Psoas muscle (tissue), 8 donors: ENCODE results near the gene PIF1. TPM values are rescaled to one million over a fixed set of nuclear protein-coding genes. Genes with fewer than 3 reads are reported as not detected.

Experiments
- ATAC-seq, 4 donors: fragments of 200-7000 bp; cut with Tn5 transposase; one replicate each; pipeline ENCODE4 v1.9.1; 2020; ENCODE audit warnings: moderate library complexity in 3 of 4, mild to moderate bottlenecking in 2 of 4
- DNase-seq, 2 donors: peaks; one replicate each; pipeline ENCODE4 v3.0.0-alpha.2; 2020
- H3K27ac ChIP-seq: fragments of 200-600 bp; one replicate; pipeline ENCODE4 v1.8.0; 2022
- H3K27me3 ChIP-seq, 3 donors: fragments of 200-600 bp in 1 of 3; one replicate each; pipeline versions ENCODE4 v1.6.1 to v1.8.0; 2013 to 2022; ENCODE audit warnings: low read length in 2 of 3, mild to moderate bottlenecking in 2 of 3, moderate library complexity in 1 of 3; ENCODE audit not compliant: insufficient read depth in 3 of 3
- H3K36me3 ChIP-seq, 2 donors: fragments of 200-600 bp in 1 of 2; one replicate each; pipeline versions ENCODE4 v1.6.1 to v1.8.0; 2013 to 2022; ENCODE audit warnings: low read depth in 1 of 2, mild to moderate bottlenecking in 1 of 2, moderate library complexity in 1 of 2; ENCODE audit not compliant: insufficient read depth in 1 of 2
- H3K4me1 ChIP-seq: fragments of 200-600 bp; one replicate; pipeline ENCODE4 v1.8.0; 2022
- H3K4me3 ChIP-seq: fragments of 200-600 bp; one replicate; pipeline ENCODE4 v1.8.0; 2022; ENCODE audit warnings: mild to moderate bottlenecking
- H3K9me3 ChIP-seq: fragments of 200-600 bp; one replicate; pipeline ENCODE4 v1.8.0; 2022
- WGBS, 3 donors: extraction: QIAGEN DNeasy Blood & Tissue Kit; methylation state at CpG; one replicate each; pipeline versions ENCODE4 v1.1.6 to v1.1.7; 2013; 5-methylcytosine and 5-hydroxymethylcytosine counted together
- intact Hi-C, 2 donors: fragments of 100-400 bp; cut with DNase I; formaldehyde crosslinking; loops; one replicate each; pipeline versions ENCODE4 v1.11.0 to v1.14.2; 2022
- polyA plus RNA-seq, 3 donors: library from polyadenylated mRNA; stranded (reverse); fragments of 200-250 nt; gene quantifications; one replicate each; pipeline ENCODE4 v1.2.3, GENCODE V29; 2013
- total RNA-seq, 4 donors: library from RNA; stranded (reverse); fragmentation: NEBNext Ultra II Directional in 2 of 4; extraction: Animal tissue kit (Norgen Biotek cat#: 25700) in 2 of 4; gene quantifications; one replicate each; pipeline versions ENCODE4 v1.2.1 to v1.2.4, GENCODE V29; 2021 to 2023
- TF ChIP-seq, protein P1 (sequence below): fragments of 200-600 bp; IDR thresholded peaks from one replicate; pipeline ENCODE4 v1.8.0; 2022; ENCODE audit warnings: antibody characterized with exemption
- donor health status: healthy with polysubstance abuse.
- donor health status: DM: no; HTN: no; CAD: no; lungs with moderate emphysema.
- donor health status: Bipolar disorder and iron deficiency.
- donor health status: healthy.
- donor health status: DM: yes; HTN: yes; CAD: no.
- donor health status: DM: no; HTN: no; CAD: no.
- donor health status: DM: no; HTN: no; CAD: no.
- donor health status: DM: yes; HTN: yes; CAD: no.

PIF1 gene
- total and polyA plus RNA-seq, 7 donors: 0.24 to 0.52 (median 0.36) TPM

DNA sequence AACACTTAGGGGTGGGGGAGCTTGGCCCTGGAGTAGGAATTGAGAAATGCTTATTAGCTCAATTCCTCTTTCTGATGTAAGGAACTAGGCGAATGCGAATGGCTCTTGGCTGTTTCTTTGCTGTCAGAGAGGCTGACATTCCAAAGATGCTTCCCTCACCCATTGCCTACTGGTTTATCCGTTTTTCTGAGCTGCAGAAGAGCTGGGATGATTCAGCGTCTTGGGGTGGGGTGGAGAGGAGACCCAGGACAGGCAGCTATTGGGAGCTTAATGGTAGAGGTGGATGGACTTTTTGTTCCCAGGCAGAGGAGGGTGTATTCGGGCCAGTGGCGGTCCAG lies 26.0 kb upstream of the PIF1 start:
- Histone ChIP-seq H3K9me3 (no peaks in the 10 kb centered on the region), H3K27me3 (no peaks in the 10 kb centered on the region), H3K4me1 (peaks cover 4% of the 10 kb centered on the region), H3K4me3 (no peak overlapping the region), H3K27ac (peak overlapping the region; percentile 16), H3K36me3 (peaks cover 0 to 42% of the 10 kb centered on the region in 2 donors)
- intact Hi-C loops: no loop called here
- peak in 1 of 4 donors; percentile 28 for ATAC-seq
- no peak for DNase-seq
- 67 to 72% (median 68%) methylated on average over 6 of the region's 6 CpGs for WGBS, 3 donors
- TF ChIP-seq, protein P1, sequence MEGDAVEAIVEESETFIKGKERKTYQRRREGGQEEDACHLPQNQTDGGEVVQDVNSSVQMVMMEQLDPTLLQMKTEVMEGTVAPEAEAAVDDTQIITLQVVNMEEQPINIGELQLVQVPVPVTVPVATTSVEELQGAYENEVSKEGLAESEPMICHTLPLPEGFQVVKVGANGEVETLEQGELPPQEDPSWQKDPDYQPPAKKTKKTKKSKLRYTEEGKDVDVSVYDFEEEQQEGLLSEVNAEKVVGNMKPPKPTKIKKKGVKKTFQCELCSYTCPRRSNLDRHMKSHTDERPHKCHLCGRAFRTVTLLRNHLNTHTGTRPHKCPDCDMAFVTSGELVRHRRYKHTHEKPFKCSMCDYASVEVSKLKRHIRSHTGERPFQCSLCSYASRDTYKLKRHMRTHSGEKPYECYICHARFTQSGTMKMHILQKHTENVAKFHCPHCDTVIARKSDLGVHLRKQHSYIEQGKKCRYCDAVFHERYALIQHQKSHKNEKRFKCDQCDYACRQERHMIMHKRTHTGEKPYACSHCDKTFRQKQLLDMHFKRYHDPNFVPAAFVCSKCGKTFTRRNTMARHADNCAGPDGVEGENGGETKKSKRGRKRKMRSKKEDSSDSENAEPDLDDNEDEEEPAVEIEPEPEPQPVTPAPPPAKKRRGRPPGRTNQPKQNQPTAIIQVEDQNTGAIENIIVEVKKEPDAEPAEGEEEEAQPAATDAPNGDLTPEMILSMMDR: no peak

DNA sequence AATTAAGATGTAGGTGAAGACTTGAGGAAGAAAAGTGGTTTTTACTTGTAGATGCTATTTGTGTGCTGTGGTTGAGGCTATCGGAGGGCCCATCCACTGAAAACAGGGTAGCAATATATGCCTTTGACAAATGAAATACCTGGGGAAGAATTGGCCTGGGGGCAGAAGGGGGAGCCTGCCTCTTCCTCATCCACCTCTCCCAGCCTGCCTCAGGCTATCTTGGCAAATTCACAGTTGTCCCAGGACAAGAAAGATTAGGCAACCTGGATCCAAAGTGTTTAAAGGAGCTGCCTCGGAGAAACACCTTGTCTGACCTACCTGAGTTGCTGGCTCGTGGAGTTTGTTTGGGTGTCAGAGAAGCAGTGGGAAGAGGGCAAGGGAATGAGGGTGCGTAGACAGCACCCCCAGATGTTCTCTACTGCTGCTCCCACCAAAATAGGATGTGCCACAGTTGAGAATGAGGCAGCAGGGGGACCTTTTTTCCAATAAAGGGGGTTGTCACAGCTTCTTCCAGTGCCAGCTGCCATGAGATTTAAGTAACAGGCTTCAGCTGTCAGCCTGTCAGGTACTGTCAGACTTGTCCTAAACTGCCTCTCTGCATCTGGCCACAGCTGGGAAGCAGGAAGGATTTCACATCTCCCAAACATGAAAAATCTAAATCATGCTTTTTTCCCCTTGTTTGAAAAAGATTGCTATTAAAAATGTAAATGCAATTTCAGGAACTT lies 25.5 kb upstream of the PIF1 start:
- peaks cover 0 to 42% of the 10 kb centered on the region in 2 donors for H3K36me3 ChIP-seq
- no peaks in the 10 kb centered on the region for H3K9me3 ChIP-seq
- no peak overlapping the region for H3K4me3 ChIP-seq
- peak overlapping the region; percentile 16 for H3K27ac ChIP-seq
- DNase-seq (no peak), ATAC-seq (no peak)
- 76 to 85% (median 83%) methylated on average over 4 of the region's 4 CpGs for WGBS, 3 donors
- peaks cover 3% of the 10 kb centered on the region for H3K4me1 ChIP-seq
- intact Hi-C loops: no loop called here
- no peaks in the 10 kb centered on the region for H3K27me3 ChIP-seq
- TF ChIP-seq, protein P1: no peak

DNA sequence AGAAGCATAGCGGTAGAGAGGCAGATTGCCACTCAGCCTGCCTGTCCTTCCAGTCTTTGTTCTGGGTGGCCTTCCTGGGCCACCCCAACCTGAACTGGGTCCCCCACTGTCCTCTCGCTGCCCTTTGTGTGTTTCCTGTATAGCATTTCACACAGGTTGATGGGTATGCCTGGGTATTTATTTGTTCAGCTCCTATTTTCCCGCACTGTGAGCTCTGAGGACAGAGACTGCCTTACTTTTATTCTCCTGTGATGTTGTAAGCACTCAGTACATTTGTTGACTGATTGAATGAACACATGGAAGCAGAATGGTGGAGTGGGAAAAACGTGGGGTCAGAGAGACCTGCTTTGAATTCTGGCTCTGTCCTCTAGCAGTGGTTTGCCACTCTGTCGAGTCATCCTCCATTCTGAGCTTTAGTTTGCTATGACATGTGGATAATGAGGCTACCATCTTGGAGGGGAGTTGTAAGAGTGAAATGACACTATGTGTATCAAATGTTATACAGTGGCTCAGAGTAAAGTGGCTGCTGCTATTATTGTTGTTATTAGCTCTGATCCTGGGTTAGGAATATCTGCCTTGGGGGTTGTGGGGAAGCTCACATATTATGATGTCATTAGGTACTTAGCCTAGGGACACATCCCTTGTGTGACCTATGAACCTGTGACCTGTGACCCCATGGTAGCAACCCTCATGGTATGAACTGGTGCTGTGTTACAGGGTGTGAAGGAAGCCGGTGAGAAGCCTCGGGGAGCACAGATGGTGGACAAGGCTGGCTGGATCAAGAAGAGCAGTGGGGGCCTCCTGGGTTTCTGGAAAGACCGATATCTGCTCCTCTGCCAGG lies 22.6 kb upstream of the PIF1 start:
- H3K4me3 ChIP-seq: no peak overlapping the region
- intact Hi-C loops: no loop called here
- peaks cover 0 to 26% of the 10 kb centered on the region in 2 donors for H3K36me3 ChIP-seq
- peaks cover 6% of the 10 kb centered on the region for H3K4me1 ChIP-seq
- no peaks in the 10 kb centered on the region for H3K27me3 ChIP-seq
- H3K9me3 ChIP-seq: no peaks in the 10 kb centered on the region
- 68 to 78% (median 69%) methylated on average over 8 of the region's 8 CpGs for WGBS, 3 donors
- H3K27ac ChIP-seq: no peak overlapping the region
- DNase-seq (no peak), ATAC-seq (no peak)
- TF ChIP-seq, protein P1: no peak

DNA sequence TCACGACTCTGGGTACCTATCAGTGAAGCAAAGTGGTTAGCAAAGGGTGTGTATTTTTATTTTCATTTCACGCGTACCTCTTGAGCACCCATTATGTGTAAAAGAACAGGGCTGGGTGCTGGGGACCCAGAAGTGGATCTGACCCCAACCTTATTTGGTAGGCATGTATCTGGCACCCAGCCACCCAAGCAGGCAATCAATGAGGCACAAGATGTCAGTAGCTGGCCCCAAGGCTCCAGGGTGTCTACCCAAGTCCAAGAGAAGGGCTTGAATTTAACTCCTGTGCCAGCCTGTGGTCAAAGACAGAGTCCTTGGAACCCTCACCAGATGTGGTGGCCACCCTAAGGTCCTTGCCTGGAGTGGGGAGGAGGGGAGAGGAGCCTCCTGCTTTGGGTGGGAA lies 22.0 kb upstream of the PIF1 start:
- intact Hi-C loops: no loop called here
- peaks cover 0 to 25% of the 10 kb centered on the region in 2 donors for H3K36me3 ChIP-seq
- no peaks in the 10 kb centered on the region for H3K9me3 ChIP-seq
- H3K4me1 ChIP-seq: peaks cover 6% of the 10 kb centered on the region
- WGBS, 3 donors: 81 to 84% (median 82%) methylated on average over 3 of the region's 3 CpGs
- DNase-seq: no peak
- no peak overlapping the region for H3K4me3 ChIP-seq
- ATAC-seq: no peak
- no peaks in the 10 kb centered on the region for H3K27me3 ChIP-seq
- no peak overlapping the region for H3K27ac ChIP-seq
- TF ChIP-seq, protein P1: no peak
